ENCODE data around the gene WDHD1. TPM values are rescaled to one million over a fixed set of nuclear protein-coding genes. Genes with fewer than 3 reads are reported as not detected.
"Not testable (repeated sequence)": the region's sequence is repeated elsewhere in the genome, so short reads cannot be mapped to it uniquely, and the experiment has no call there.

Gene WDHD1
- total RNA-seq = 10 to 100 TPM; 43.7 to 50.7 TPM

GRCh38 chr14:55026793-55027561 is at the start of gene WDHD1, which contains the start of gene SOCS4:
Gene WDHD1, minus strand, starts transcription at chr14:55027099. Its CDS starts 312 bp downstream, at chr14:55026787.
Gene SOCS4, plus strand, starts transcription at chr14:55027236. Its CDS starts 15,806 bp downstream, at chr14:55043042.
- no peaks in the 10 kb centered on the region for H3K9me3 Mint-ChIP-seq
- H3K36me3 Mint-ChIP-seq (ENCODE audit: insufficient read depth in 2 of 2) = peaks cover 0 to 15% of the 10 kb centered on the region in 2 donors
- ATAC-seq (replicated peaks in 1 of 2) = peak; percentile 96 to 97
- peak; percentile 97 to 99 for DNase-seq
- H3K4me1 Mint-ChIP-seq (ENCODE audit: low read depth) = peaks cover 45% of the 10 kb centered on the region
- H3K27me3 Mint-ChIP-seq (ENCODE audit: low read depth) = no peaks in the 10 kb centered on the region
- H3K27ac Mint-ChIP-seq = peak within 1 kb of the TSS; percentile 99
- peak within 1 kb of the TSS; percentile 87 to 94 for H3K4me3 Mint-ChIP-seq

- no peaks in the 10 kb centered on the region for H3K9me3 Mint-ChIP-seq
- H3K4me3 Mint-ChIP-seq = peak overlapping the region in 1 of 2 donors; percentile 78
- no peaks in the 10 kb centered on the region for H3K36me3 Mint-ChIP-seq (ENCODE audit: insufficient read depth in 2 of 2)
- H3K27me3 Mint-ChIP-seq (ENCODE audit: low read depth) = no peaks in the 10 kb centered on the region
- DNase-seq = no peak
- ATAC-seq (replicated peaks in 1 of 2) = peak in 1 of 2 donors; percentile 25
- peaks cover 38% of the 10 kb centered on the region for H3K4me1 Mint-ChIP-seq (ENCODE audit: low read depth)
- peak overlapping the region; percentile 77 for H3K27ac Mint-ChIP-seq
Observed at GRCh38 chr14:55075628-55076175, 48.8 kb upstream of the WDHD1 start.

GRCh38 chr14:55074662-55075061 is 47.8 kb upstream of the WDHD1 start:
- DNase-seq = no peak
- no peaks in the 10 kb centered on the region for H3K9me3 Mint-ChIP-seq
- H3K27ac Mint-ChIP-seq = peak overlapping the region; percentile 1
- H3K4me3 Mint-ChIP-seq = peak overlapping the region; percentile 51 to 78
- no peaks in the 10 kb centered on the region for H3K36me3 Mint-ChIP-seq (ENCODE audit: insufficient read depth in 2 of 2)
- H3K27me3 Mint-ChIP-seq (ENCODE audit: low read depth) = no peaks in the 10 kb centered on the region
- peak in 1 of 2 donors; percentile 25 for ATAC-seq (replicated peaks in 1 of 2)
- H3K4me1 Mint-ChIP-seq (ENCODE audit: low read depth) = peaks cover 38% of the 10 kb centered on the region

GRCh38 chr14:55073856-55074255 is 47.0 kb upstream of the WDHD1 start:
- H3K4me1 Mint-ChIP-seq (ENCODE audit: low read depth) = peaks cover 38% of the 10 kb centered on the region
- no peak overlapping the region for H3K27ac Mint-ChIP-seq

GRCh38 chr14:55071870-55072640 is 45.2 kb upstream of the WDHD1 start:
- H3K27me3 Mint-ChIP-seq (ENCODE audit: low read depth) = no peaks in the 10 kb centered on the region
- DNase-seq (peak; percentile 43 to 51), ATAC-seq (replicated peaks in 1 of 2) (peak; percentile 90 to 94)
- no peaks in the 10 kb centered on the region for H3K9me3 Mint-ChIP-seq
- peaks cover 38% of the 10 kb centered on the region for H3K4me1 Mint-ChIP-seq (ENCODE audit: low read depth)
- H3K4me3 Mint-ChIP-seq = peak overlapping the region; percentile 37 to 66
- peak overlapping the region; percentile 61 for H3K27ac Mint-ChIP-seq
- no peaks in the 10 kb centered on the region for H3K36me3 Mint-ChIP-seq (ENCODE audit: insufficient read depth in 2 of 2)

More at GRCh38 chr14:55073856-55074255, 47.0 kb upstream of the WDHD1 start:
- Mint-ChIP-seq H3K4me3 (no peak overlapping the region), H3K36me3 (ENCODE audit: insufficient read depth in 2 of 2) (no peaks in the 10 kb centered on the region), H3K9me3 (no peaks in the 10 kb centered on the region), H3K27me3 (ENCODE audit: low read depth) (no peaks in the 10 kb centered on the region)
- ATAC-seq (replicated peaks in 1 of 2) (no peak), DNase-seq (no peak)

GRCh38 chr14:55070981-55071411 is 44.1 kb upstream of the WDHD1 start:
- H3K4me3 Mint-ChIP-seq = peak overlapping the region in 1 of 2 donors; percentile 66
- H3K27ac Mint-ChIP-seq = peak overlapping the region; percentile 85
- DNase-seq (no peak), ATAC-seq (replicated peaks in 1 of 2) (no peak)
- H3K9me3 Mint-ChIP-seq = no peaks in the 10 kb centered on the region
- no peaks in the 10 kb centered on the region for H3K36me3 Mint-ChIP-seq (ENCODE audit: insufficient read depth in 2 of 2)
- peaks cover 38% of the 10 kb centered on the region for H3K4me1 Mint-ChIP-seq (ENCODE audit: low read depth)
- no peaks in the 10 kb centered on the region for H3K27me3 Mint-ChIP-seq (ENCODE audit: low read depth)

GRCh38 chr14:55066223-55066622 is 39.3 kb upstream of the WDHD1 start:
- Mint-ChIP-seq H3K9me3 (no peaks in the 10 kb centered on the region), H3K36me3 (ENCODE audit: insufficient read depth in 2 of 2) (peaks cover 2 to 20% of the 10 kb centered on the region in 2 donors), H3K4me1 (ENCODE audit: low read depth) (peaks cover 17% of the 10 kb centered on the region), H3K4me3 (no peak overlapping the region), H3K27ac (peak overlapping the region; percentile 2), H3K27me3 (ENCODE audit: low read depth) (no peaks in the 10 kb centered on the region)
- ATAC-seq (replicated peaks in 1 of 2) (no peak), DNase-seq (no peak)

- DNase-seq (no peak), ATAC-seq (replicated peaks in 1 of 2) (no peak)
- Mint-ChIP-seq H3K27me3 (ENCODE audit: low read depth) (no peaks in the 10 kb centered on the region), H3K36me3 (ENCODE audit: insufficient read depth in 2 of 2) (peaks cover 2 to 28% of the 10 kb centered on the region in 2 donors), H3K27ac (peak overlapping the region; percentile 71), H3K4me3 (no peak overlapping the region), H3K4me1 (ENCODE audit: low read depth) (peaks cover 20% of the 10 kb centered on the region), H3K9me3 (no peaks in the 10 kb centered on the region)
Observed at GRCh38 chr14:55065411-55065810, 38.5 kb upstream of the WDHD1 start.

GRCh38 chr14:55064896-55065295 is 38.0 kb upstream of the WDHD1 start:
- H3K27me3 Mint-ChIP-seq (ENCODE audit: low read depth); H3K9me3 Mint-ChIP-seq; H3K27ac Mint-ChIP-seq; ATAC-seq (replicated peaks in 1 of 2); DNase-seq; H3K4me3 Mint-ChIP-seq: not testable (repeated sequence)
- Mint-ChIP-seq H3K36me3 (ENCODE audit: insufficient read depth in 2 of 2) (peaks cover 2 to 29% of the 10 kb centered on the region in 2 donors), H3K4me1 (ENCODE audit: low read depth) (peaks cover 22% of the 10 kb centered on the region)

GRCh38 chr14:55062517-55063351 is 35.8 kb upstream of the WDHD1 start:
- H3K4me3 Mint-ChIP-seq = no peak overlapping the region
- peaks cover 29% of the 10 kb centered on the region for H3K4me1 Mint-ChIP-seq (ENCODE audit: low read depth)
- DNase-seq (no peak), ATAC-seq (replicated peaks in 1 of 2) (no peak)
- peak overlapping the region; percentile 47 for H3K27ac Mint-ChIP-seq
- no peaks in the 10 kb centered on the region for H3K9me3 Mint-ChIP-seq
- no peaks in the 10 kb centered on the region for H3K27me3 Mint-ChIP-seq (ENCODE audit: low read depth)
- peaks cover 4 to 35% of the 10 kb centered on the region in 2 donors for H3K36me3 Mint-ChIP-seq (ENCODE audit: insufficient read depth in 2 of 2)

GRCh38 chr14:55059333-55059732 is 32.4 kb upstream of the WDHD1 start:
- Mint-ChIP-seq H3K27me3 (ENCODE audit: low read depth) (no peaks in the 10 kb centered on the region), H3K27ac (peak overlapping the region; percentile 1), H3K4me3 (no peak overlapping the region), H3K36me3 (ENCODE audit: insufficient read depth in 2 of 2) (peaks cover 4 to 32% of the 10 kb centered on the region in 2 donors), H3K4me1 (ENCODE audit: low read depth) (peaks cover 40% of the 10 kb centered on the region), H3K9me3 (no peaks in the 10 kb centered on the region)
- DNase-seq (no peak), ATAC-seq (replicated peaks in 1 of 2) (no peak)

GRCh38 chr14:55057919-55058318 is 31.0 kb upstream of the WDHD1 start:
- peaks cover 50% of the 10 kb centered on the region for H3K4me1 Mint-ChIP-seq (ENCODE audit: low read depth)
- ATAC-seq (replicated peaks in 1 of 2) = no peak
- H3K9me3 Mint-ChIP-seq = no peaks in the 10 kb centered on the region
- no peak for DNase-seq
- H3K4me3 Mint-ChIP-seq = no peak overlapping the region
- H3K27me3 Mint-ChIP-seq (ENCODE audit: low read depth) = no peaks in the 10 kb centered on the region
- H3K36me3 Mint-ChIP-seq (ENCODE audit: insufficient read depth in 2 of 2) = peaks cover 6 to 34% of the 10 kb centered on the region in 2 donors
- H3K27ac Mint-ChIP-seq = no peak overlapping the region

Data from activated T-cell treated with anti-CD3 and anti-CD28 coated beads, Interleukin-2, amount 50 U/mL, for 72 hours (primary cell).